GM12864 (cell line): ENCODE results near the gene TBX10.
"Not testable (repeated sequence)": the region's sequence is repeated elsewhere in the genome, so short reads cannot be mapped to it uniquely, and the experiment has no call there.

Source experiments
- DNase-seq: peaks from one replicate; pipeline ENCODE4 v3.0.0-alpha.2; 2011; ENCODE audit warnings: low read depth
- H3K4me3 ChIP-seq: 2 replicates; pipeline ENCODE4 v1.5.1; 2011; ENCODE audit warnings: mild to moderate bottlenecking, low read depth, low read length, control low read depth
- TF ChIP-seq, protein P1 (sequence below): IDR thresholded peaks from 2 replicates; pipeline ENCODE4 v1.5.1; 2011; ENCODE audit warnings: low read depth, mild to moderate bottlenecking, moderate library complexity, low read length, control low read depth, inconsistent platforms; ENCODE audit errors: missing control alignments

Gene TBX10

GRCh38 chr11:67639438-67639859 is at the start of gene TBX10:
Gene TBX10 (minus strand): TSS chr11:67639763. CDS start chr11:67639472, 291 bp downstream.
- TF ChIP-seq, protein P1, sequence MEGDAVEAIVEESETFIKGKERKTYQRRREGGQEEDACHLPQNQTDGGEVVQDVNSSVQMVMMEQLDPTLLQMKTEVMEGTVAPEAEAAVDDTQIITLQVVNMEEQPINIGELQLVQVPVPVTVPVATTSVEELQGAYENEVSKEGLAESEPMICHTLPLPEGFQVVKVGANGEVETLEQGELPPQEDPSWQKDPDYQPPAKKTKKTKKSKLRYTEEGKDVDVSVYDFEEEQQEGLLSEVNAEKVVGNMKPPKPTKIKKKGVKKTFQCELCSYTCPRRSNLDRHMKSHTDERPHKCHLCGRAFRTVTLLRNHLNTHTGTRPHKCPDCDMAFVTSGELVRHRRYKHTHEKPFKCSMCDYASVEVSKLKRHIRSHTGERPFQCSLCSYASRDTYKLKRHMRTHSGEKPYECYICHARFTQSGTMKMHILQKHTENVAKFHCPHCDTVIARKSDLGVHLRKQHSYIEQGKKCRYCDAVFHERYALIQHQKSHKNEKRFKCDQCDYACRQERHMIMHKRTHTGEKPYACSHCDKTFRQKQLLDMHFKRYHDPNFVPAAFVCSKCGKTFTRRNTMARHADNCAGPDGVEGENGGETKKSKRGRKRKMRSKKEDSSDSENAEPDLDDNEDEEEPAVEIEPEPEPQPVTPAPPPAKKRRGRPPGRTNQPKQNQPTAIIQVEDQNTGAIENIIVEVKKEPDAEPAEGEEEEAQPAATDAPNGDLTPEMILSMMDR = no peak
- no peak within 1 kb of the TSS for H3K4me3 ChIP-seq
- no peak for DNase-seq

DNA sequence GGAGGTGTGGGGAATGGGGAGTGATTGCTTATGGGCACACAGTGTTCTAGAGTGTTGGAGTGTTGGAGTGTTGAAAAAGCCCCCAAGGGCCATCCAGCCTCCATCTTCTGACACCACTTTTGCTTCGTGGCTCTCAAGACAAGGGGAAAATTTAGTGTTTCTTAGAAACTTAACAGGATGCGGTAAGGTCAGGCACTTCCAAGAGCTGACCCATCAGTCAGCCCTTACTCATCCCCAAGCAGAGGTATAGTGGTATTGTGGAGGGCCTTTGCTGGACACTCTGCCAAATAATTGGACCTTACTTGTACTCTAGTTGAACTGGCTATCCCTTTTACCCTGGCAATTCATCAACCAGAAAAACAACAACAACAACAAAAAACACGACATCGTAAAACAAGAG is 49.6 kb upstream of the TBX10 start:
- no peak overlapping the region for H3K4me3 ChIP-seq
- TF ChIP-seq, protein P1 = no peak
- DNase-seq = no peak

DNA sequence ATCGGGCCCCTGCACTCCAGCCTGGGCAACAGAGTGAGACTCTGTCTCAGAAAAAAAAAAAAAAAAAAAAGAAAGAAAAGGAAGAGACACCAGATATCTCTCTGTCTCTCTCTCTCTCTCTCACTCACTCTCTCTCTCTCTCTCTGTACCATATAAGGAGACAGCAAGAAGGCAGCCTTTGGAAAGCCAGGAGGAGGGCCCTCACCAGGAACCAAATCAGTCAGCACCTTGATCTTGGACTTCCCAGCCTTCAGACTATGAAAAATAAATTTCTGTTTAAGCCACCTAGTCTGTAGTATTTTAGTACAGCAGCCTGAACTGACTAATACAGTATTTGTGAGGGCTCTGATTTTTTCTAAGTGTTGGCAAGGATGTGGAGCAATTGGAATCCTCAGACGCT is 48.4 kb upstream of the TBX10 start:
- TF ChIP-seq, protein P1 = no peak
- no peak overlapping the region for H3K4me3 ChIP-seq
- DNase-seq = no peak

GRCh38 chr11:67685641-67686332 is 46.2 kb upstream of the TBX10 start:
- not testable (repeated sequence) for DNase-seq, H3K4me3 ChIP-seq

GRCh38 chr11:67682126-67683034 is 42.8 kb upstream of the TBX10 start:
- DNase-seq, H3K4me3 ChIP-seq: not testable (repeated sequence)

DNA sequence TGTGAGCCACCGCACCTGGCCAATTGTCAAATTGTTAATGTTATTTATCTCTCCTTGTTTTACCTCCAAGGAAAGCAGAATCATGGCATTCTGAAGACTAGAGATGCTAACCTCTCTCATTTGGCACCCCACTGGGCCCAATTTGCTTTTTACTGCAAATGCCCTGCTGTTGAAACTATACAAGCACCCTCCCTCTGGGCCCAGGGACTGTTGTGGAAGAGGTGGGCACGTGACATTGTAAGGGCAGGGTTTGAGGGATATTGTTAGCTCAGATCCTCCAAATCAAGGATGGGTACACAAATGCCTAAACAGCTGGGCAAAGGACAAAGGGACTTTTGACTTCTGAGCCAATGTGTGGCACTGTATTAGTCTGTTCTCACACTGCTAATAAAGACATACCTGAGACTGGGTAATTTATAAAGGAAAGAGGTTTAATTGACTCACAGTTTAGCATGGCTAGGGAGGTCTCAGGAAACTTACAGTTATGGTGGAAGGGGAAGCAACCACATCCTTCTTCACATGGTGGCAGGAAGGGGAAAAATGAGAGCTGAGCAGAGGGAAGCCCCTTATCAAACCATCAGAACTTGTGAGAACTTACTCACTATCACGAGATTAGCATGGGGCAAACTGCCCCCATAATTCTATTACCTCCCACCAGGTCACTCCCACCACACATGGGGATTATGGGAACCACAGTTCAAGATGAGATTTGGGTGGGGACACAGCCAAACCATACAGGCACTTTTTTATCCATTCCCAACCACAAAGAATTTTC is 41.3 kb upstream of the TBX10 start:
- H3K4me3 ChIP-seq = no peak overlapping the region
- DNase-seq = no peak
- TF ChIP-seq, protein P1 = no peak

DNA sequence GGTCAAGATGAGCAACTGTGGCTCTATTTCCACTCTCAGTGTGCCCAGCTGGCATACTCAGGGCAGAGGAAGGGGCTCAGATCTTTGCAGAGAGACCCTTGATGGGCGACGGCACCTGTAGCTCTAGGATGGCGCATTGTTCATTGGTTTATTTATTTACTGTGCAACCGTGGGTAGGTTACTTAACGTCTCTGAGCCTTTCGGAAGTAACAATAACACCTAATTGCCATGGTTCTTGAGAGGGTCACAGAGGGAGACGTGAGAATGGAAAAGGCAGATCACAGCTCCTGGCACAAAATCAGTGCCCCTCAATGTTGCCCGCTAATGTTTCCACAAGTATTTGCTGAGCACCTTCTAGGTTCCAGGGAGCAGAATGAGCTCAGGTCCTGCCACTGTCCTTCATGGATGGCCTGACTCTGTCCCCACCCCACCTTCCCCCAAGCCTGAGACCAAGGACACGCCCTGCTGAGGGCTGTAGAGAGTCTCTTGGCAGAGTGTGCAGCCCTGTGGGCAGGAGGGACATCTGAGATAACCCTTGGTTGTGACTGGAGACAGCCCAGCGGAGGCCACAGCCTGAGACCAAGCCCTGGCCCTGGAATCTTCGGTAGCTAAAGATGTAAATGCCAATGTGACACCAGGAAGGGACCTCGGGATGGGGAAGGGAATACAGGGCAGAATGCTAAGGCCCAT is 35.6 kb upstream of the TBX10 start:
- TF ChIP-seq, protein P1 = no peak
- no peak for DNase-seq
- no peak overlapping the region for H3K4me3 ChIP-seq
